Measurements from ENCODE around the gene SYT12.
"Not testable (repeated sequence)": the region's sequence is repeated elsewhere in the genome, so short reads cannot be mapped to it uniquely, and the experiment has no call there.

Gene SYT12

DNA sequence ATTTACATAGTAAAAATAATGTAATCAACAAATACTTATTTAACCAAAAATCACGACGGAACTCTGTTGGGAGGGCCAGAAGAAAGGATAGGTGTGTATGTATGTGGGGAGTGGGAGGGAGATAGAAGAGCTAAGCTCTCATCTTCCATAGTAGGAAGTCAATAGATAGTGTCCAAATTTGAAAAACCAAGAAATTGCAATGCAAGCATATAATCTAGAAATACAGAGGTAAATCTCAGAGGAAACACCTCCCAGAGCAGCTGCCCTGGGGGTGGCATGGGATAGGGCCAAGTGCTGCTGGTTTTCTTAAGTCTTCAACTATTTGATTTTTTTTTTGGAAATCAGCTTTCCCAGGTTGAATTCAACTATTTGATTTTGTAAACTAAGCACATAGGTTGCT lies 30.9 kb upstream of the SYT12 start:
- DNase-seq: no peak

DNA sequence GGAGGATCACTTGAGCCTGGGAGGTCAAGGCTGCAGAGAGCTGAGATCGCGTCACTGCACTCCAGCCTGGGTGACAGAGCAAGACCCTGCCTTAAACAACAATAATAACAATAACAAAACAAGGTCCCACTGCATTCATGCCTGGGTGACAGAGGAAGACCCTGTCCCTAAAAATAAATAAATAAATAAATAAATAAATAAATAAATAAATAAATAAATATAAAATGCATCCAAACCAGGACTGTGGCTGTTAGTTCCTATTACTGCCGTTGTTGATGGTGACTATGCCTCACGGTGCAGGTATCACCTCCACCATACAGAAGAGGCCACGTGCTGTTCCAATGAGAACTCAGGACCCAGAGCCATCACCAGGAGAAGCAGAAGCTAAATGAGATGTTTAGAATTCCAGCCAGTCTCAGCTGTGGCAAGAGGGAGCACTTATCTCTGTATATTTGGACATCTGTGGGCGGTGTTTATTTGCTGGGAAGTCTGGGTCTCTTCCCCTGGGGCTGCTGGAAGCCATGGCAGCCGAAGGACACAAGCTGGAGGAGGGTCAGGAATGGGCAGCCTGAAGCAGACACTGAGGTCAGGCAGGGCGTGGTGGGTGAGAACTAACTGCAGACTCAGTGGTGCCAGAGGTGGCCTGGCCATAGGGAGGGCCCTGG lies 26.2 kb upstream of the SYT12 start:
- DNase-seq: no peak

DNA sequence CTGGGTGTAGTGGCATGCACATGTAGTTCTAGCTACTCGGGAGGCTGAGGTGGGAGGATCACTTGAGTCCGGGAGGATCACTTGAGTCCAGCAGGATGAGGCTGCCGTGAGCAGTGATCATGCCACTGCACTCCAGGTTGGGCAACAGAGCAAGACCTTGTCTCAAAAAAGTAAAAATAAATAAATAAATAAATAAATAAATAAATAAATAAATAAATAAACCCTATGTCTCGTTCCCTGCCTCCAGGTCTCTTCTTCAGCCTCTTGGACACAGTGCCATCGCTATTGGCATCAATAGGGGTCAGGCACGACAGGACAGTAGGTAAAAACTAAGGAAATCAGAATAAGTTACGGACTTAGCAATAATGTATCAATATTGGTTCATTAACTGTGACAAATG lies 23.4 kb upstream of the SYT12 start:
- no peak for DNase-seq

DNA sequence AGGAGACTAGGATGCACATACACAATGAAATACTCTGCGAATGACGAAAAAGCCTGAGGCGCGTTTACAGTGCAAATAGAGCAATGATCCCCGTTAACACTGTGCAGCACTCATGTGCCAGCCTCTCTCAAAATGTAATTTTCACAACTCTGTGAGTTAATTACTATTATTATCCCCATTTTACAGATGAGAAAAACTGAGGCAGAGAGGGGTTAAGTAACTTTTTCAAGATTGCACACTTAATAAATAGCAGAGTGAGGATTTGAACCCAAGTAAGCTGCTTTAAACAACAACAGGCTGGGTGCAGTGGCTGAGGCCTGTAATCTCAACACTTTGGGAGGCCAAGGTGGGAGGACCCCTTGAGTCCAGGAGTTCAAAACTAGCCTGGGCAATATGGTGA lies 21.6 kb upstream of the SYT12 start:
- no peak for DNase-seq

DNA sequence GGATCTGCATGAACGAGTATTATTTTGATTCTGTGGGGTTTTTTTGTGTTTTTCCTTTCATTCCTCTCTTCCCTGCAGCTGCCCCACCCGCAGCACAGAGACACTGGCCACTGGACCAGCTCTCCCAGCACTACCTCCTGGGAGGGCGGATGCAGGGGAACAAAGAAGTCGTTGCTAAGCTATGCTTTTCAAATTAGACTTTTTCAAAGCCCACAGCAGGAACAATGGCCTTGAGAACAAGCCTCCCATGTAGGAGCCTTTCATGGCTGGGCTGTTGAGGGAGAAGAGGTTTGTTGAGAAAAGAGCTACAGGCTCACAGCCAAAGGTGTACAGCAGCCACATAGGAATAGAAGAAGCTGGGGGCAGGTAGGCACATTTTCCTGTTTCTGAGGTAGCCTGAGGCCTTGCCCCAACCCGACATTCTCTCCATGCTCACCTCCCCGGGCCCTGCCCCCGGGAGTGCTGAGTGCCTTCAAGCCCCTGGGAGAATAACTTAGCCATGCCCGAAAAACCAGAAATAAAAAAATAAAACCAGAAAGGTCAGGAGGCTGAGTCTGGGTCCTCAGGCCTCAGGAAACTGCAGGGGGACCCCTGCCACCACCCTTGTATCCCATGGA lies 20.5 kb upstream of the SYT12 start:
- DNase-seq: peak in 1 of 58 donors; percentile 9

DNA sequence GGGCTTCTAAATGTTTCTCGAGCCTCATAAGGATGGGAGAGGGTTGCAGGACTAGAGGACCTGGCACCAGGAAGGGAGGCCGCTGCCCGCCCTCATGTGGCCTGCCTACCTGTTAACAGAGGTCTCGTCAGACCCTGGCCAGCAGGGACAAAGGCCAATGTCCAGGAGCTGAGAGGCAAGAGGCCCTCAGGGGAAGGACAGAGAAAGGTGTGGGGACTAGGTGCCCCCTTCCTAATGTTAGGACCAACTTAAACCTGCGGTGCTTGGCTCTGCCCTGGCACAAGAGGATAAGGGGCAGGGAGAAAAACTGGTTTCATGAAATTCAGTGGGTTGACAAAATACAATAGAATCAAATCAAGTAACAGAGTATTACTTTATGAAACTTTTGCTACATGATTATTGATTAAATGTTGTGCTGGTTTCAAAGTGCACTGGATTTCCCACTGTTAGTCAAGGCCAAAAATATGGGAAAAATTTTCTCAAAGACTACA lies 20.0 kb upstream of the SYT12 start:
- no peak for DNase-seq

DNA sequence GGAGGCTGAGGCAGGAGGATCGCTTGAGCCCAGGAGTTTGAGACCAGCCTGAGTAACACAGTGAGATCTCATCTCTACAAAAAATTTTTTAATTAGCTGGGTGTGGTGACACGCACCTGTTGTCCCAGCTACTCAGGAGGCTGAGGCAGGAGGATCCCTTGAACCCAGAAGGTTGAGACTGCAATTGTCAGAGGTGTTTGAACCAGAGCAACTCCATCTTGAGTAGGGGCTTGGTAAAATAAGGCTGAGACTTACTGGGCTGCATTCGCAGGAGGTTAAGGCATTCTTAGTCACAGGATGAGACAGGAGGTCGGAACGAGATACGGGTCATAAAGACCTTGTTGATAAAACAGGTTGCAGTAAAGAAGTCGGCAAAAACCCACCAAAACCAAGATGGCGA lies 17.7 kb upstream of the SYT12 start:
- DNase-seq: not testable (repeated sequence)

DNA sequence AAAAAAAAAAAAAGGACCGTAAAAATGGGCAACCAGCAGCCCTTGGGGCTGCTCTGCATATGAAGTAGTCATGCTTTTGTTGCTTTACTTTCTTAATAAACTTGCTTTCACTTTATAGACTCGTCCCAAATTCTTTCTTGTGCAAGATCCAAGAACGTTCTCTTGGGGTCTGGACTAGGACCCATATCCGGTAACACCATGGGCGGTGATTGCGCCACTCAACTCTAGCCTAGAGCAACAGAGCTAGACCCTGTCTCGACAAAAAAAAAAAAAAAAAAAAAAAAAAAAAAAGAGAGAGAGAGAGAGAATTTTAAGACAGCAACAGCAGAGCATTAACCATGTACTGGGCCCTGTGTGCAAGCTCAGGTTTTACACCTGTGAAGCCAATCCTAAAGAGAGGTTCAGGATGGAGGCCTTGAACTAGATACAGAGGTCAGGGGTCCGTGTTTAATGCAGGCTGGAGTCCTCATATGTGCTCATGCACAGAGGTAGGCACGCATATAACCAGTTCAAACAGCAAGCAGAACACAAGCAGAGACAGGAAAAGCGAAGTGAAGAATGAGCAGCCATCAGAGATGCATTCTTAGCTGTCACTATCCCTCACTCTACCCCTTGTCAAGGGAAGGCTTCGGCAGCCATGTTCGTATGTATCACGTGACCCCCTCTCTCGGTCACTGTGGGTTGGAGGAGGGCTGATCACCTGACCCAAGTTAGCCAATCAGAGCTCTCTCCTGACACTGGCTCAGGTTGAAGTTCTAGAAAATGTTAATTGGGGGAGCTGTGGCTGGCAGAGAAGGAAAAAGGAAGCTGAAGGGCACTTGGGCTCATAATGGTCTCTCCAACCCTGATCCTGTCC lies 16.7 kb upstream of the SYT12 start:
- peak in 16 of 58 donors; percentile 2 to 61 (median 26) for DNase-seq

DNA sequence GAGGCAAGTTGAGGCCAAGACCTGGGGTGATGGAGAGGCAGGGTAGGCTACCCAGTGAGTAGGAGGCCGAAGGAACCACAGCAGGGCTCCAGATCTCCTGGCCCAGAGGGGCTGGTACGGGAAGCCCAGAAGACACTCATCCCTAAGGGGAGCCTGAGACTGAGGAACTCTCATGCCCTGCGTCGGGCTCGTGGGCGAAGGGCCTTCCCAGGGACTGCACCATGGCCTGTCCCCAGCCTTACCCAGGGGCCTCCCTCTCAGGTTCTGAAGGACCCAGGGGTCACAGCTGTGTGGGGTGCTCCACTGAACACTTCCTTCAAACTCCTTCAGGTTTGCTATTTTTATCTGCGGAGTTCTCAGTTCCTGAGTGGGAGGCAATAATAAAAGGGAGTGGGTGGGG lies 15.8 kb upstream of the SYT12 start:
- DNase-seq: no peak

DNA sequence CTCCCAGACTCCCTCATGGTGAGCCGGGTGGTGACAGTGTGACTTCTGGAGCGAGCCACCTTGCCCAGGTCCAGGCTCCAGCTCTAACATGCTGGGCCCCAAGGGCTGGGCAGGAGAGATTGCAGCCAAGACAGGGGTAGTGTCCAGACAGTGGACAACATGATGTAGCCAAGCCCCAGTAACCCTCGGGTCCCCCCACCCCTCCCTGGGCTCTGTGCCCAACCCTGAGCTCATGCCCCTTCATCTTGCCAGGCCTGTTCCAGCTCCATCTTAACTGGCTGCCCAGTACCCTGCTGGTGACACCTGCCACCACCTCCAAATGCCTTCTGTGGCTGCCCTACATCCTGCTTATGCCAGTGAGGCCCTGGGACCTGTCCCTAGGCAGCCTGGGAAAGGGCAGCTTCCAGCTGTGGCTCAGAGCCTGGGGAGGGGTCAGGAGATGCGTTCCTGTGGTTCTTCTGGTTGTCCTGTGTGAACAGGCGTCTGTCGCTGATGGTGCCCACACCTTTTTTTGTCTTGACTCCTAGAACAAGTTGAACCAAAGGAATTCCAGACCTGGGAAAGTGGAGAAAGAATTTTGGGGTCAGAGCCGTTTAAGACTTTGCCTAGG lies 12.5 kb upstream of the SYT12 start:
- DNase-seq: no peak

DNA sequence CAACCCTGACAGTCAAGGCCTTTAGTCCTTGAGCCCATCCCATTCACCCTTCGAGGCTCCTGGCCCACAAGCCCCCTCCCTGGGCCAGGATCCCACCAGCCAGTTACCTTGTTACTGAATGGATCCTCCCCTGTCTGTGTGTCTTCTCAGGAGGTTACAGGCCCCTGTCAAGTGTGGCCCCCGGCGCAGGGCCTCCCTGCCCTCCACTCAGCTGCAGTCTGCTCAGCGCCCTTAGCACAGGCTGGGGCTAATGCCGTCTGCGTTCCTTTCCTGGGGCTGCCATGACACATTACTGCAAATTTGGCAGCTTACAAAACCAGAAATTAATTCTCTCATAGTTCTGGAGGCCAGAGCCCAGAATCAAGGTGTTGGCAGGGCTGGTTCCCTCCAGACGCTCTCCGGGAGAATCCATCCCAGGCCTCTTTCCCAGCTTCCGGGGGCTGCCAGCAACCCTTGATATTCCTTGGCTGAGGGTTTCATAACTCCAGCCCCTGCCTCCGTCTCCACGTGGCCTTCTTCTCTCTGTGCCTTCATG lies 9.4 kb upstream of the SYT12 start:
- no peak for DNase-seq

DNA sequence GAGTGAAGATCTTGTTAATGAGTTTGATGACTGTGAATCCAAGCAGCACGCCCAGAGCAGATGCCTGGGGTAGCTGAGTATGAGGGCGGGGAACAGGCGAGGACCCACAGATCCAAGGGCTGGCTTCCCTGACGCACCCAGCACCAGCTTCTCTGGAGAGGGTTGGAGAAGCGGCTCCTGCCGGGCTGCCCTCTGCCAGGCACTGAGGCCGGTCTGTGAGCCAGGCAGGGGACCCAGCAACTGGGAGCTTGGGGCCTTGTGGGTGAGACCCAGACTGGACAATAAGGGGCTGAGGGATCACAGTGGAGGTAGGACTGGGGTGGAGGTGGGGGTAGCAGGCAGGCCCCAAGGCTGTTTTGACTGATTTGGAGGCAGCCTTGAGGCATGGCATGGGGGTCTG lies 8.6 kb upstream of the SYT12 start:
- no peak for DNase-seq

DNA sequence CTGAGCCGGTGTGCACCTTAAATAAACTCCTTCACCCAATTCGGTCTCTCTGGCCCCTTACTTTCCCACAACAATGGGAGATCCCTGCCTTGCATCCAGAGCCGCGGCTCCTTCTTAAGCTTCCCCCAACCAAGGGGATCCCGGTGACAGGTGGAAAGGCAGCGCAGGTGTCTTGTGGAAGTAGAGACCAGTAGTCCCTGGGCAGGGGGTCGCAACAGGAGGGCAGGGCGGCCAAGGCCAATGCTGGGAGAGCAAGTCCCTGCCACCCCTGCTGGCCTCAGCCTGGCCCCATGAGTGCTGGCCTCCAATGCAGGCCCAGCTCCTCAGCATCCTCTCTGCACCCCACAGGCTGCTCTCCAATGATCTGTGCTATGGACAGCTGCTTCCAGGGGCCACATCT lies 7.9 kb upstream of the SYT12 start:
- no peak for DNase-seq

DNA sequence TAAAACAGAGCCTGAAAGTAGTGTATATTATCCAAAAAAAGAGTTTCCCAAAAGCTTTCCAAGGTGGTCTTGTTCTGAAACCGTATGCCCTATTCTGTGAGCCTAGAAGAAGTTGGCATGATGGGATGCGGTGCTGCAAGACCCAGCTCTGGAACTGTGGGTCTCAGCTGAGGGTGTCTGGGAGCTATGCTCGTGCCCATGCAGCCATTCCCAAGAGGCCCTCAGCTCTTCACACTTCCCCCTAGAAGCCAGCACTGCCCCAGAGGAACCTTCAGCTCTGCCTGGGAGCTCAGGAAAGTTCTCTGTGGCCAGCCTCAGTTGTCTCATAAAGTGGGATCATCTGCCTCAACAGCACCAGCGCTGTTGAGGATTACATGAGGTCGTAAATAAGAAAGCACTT lies 6.4 kb upstream of the SYT12 start:
- DNase-seq: no peak

DNA sequence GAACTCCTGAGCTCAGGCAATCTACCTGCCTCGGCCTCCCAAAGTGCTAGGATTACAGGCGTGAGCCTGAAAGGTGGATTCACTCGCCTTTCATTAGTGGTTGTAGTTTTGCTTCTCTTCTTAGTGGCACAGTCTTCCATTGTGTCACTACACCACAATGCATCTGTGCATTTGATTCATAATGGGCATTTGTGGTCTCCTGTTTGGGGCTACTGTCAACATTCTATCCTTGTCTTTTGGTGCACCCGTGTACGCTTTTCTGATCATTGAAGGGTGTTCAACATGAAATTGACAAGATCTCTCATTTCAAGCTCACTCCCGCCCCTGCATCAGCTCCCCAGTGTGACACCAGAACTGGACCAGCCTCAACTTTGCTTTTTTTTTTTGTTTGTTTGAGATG lies 2.0 kb upstream of the SYT12 start:
- no peak for DNase-seq

DNA sequence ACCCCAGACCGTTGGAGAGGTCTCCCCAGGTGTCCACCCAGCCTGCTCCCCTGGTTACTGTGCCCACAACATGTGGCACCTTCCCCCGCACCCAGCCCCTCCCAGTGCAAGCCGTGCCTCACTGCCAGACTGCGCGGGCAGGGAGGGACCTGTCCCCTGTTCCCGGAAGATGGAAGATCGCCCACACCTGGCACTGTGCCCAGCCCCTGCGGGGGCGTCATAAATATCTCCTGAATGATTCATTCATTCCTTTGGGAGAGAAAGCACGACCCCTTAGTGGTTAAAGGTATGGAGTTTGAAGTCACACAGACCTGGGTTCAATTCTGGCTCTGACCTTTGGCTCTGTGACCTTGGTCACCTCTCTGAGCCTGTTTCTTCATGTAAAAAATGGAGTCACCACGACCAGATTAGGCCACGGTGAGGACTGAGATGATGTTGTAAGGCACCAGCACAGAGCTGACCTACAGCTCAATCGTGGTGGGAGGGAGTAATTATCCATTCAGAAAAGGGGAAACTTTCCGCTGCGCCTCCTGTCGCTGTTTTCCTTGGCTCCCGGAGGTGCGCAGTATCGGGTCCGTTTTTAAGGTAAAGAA lies 497 bp upstream of the SYT12 start:
- peak in 31 of 58 donors; percentile 16 to 78 (median 39) for DNase-seq

DNA sequence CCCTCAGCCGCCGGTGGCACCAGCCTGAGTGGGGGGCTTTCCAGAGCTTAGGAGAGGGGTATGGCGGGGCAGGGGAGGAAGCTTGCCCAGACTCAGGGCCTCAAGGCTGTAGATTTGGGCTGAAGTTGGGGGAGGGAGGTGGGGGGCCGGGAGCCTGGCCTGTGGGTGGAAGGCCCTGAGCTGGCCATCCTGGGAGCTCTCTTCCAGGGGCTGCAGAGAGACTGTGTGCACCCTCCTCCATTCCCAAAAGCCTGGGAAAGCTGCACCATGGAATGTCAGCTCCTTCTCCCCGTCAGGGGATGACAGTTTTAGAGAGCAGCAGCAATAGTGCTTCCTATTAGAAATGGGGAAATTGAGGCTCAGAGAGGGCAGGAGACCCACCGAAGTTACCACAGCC lies 1.0 kb downstream of the SYT12 start:
- no peak for DNase-seq

DNA sequence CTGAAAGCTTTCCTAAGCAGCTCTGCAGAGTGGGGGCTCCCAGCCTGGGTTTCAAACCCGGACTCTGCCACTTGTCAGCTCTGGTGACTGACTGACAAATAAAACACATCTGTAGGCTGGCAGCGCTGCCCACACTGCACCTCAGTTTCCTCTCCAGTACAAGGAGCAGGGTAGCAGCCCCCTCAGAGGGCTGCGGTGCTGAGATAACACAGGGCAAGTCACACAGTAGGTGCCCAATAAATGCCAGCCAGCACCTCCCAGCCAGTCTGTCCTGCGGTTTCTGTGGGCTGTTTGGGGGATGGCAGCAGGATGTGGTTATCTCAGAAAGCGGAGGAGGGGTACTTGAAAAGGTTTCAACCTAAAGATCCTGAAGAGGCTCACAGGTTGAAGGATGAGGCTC lies 1.5 kb downstream of the SYT12 start:
- DNase-seq: no peak

DNA sequence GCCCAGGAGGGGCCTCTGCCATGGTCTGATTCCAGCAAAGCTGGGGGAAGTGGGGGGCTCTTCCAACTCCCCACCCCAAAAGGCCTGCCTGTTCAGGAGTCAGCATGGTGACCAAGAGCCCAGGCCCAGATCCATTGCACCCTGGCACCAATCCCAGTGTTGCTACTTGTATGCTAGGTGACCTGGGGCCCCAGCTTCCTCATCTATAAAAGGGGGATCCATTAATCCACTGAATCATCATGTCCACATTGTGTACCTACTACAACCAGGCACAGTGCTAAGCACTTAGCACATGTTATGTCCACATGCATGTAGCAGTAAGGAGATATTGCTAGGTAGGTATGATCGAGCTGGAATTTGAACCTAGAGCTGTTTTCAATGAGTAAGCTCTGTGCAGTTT lies 2.0 kb downstream of the SYT12 start:
- DNase-seq: peak in 1 of 58 donors; percentile 23

DNA sequence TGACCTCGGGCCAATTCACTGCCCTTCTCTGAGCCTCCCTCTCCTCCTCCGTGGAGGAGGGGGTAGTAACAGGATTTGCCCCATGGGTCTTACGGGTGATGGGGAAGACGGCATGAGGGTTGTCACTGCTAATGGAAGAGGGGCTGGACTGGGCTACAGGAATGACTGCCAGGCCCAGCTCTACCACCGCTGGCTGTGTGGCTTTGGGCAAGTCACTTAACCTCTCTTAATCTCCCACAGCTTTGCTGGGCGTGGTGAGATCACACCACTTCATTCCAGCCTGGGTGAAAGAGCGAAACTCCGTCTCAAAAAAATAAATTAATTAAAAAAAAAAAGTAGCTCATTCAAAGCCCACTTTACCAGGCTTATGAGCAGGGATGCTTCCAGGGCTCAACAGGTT lies 2.8 kb downstream of the SYT12 start:
- DNase-seq: no peak

DNA sequence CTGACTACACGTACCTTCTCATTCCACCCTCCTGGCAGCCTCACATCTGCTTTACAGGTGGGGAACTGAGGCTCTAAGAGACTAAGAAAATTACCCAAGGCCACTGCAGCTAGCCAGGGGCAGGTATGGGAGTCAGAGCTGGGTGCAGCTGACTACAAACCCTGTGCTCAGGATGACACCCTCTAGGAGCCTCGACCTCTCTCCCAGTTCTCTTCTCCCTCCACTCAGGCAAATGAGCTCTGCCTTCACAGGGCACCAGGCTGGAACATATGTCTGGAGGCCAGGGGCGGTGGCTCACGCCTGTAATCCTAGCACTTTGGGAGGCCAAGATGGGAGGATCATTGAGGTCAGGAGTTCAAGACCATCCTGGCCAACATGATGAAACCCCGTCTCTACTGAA lies 4.0 kb downstream of the SYT12 start:
- no peak for DNase-seq
